CD14-positive monocyte (primary cell): ENCODE data around the gene MTARC1. TPM values are rescaled to one million over a fixed set of nuclear protein-coding genes. Genes with fewer than 3 reads are reported as not detected.

Experiments
- DNase-seq, 3 donors: peaks; one replicate each; pipeline ENCODE4 v3.0.0-alpha.2; 2011 to 2022
- H2AFZ ChIP-seq: 2 replicates; pipeline ENCODE4 v1.6.0; 2012; ENCODE audit warnings: mild to moderate bottlenecking, low read depth, low read length, inconsistent platforms; ENCODE audit not compliant: insufficient read depth, poor library complexity, severe bottlenecking
- H3K27ac ChIP-seq, 2 donors: 1 replicate in 1 of 2; 2 replicates in 1 of 2; pipeline ENCODE4 v1.5.1; 2012 to 2013; ENCODE audit warnings: low read length in 2 of 2, control low read depth in 1 of 2, inconsistent platforms in 1 of 2, low read depth in 1 of 2, mild to moderate bottlenecking in 1 of 2
- H3K27me3 ChIP-seq, 2 donors: one replicate each; pipeline versions ENCODE4 v1.6.0 to v1.6.1; 2011 to 2013; ENCODE audit warnings: low read length in 2 of 2; ENCODE audit not compliant: control insufficient read depth in 2 of 2, insufficient read depth in 2 of 2
- H3K36me3 ChIP-seq, 2 donors: replicated peaks in 1 of 2; 1 replicate in 1 of 2; 2 replicates in 1 of 2; pipeline versions ENCODE4 v1.5.1 to v1.6.1; 2012 to 2013; ENCODE audit warnings: low read length in 2 of 2, control low read depth in 1 of 2, inconsistent platforms in 1 of 2, mild to moderate bottlenecking in 1 of 2; ENCODE audit not compliant: insufficient read depth in 2 of 2, control insufficient read depth in 1 of 2
- H3K4me1 ChIP-seq, 2 donors: 1 replicate in 1 of 2; 2 replicates in 1 of 2; pipeline versions ENCODE4 v1.5.1 to v1.6.1; 2012 to 2013; ENCODE audit warnings: low read length in 2 of 2, control low read depth in 1 of 2, inconsistent platforms in 1 of 2, mild to moderate bottlenecking in 1 of 2, moderate library complexity in 1 of 2; ENCODE audit not compliant: insufficient read depth in 2 of 2, control insufficient read depth in 1 of 2
- H3K4me2 ChIP-seq: replicated peaks from 2 replicates; pipeline ENCODE3; 2012; ENCODE audit warnings: low read length, moderate library complexity, mild to moderate bottlenecking; ENCODE audit not compliant: poor library complexity, severe bottlenecking; ENCODE audit errors: extremely low read depth
- H3K4me3 ChIP-seq, 3 experiments: fragments of 200-600 bp in 1 of 3; sonication (generic) in 1 of 3; replicated peaks in 1 of 3; 1 replicate in 2 of 3; 2 replicates in 1 of 3; pipeline ENCODE4 v1.5.1; 2011 to 2013; ENCODE audit warnings: low read length in 3 of 3, mild to moderate bottlenecking in 3 of 3, control low read depth in 2 of 3, low read depth in 2 of 3, inconsistent platforms in 1 of 3, moderate library complexity in 1 of 3
- H3K79me2 ChIP-seq: 2 replicates; pipeline ENCODE4 v1.6.0; 2012; ENCODE audit warnings: mild to moderate bottlenecking, control low read depth, inconsistent platforms, low read length, moderate library complexity; ENCODE audit not compliant: insufficient read depth
- H3K9ac ChIP-seq: 2 replicates; pipeline ENCODE4 v1.6.0; 2017; ENCODE audit warnings: low read length, mild to moderate bottlenecking; ENCODE audit not compliant: insufficient read depth, poor library complexity, severe bottlenecking
- H3K9me3 ChIP-seq, 2 donors: replicated peaks in 1 of 2; 1 replicate in 1 of 2; 2 replicates in 1 of 2; pipeline versions ENCODE4 v1.5.1 to v1.6.1; 2012 to 2013; ENCODE audit warnings: low read length in 2 of 2, control low read depth in 1 of 2; ENCODE audit not compliant: control insufficient read depth in 1 of 2, insufficient read depth in 1 of 2
- H4K20me1 ChIP-seq: 2 replicates; pipeline ENCODE4 v1.6.0; 2012; ENCODE audit warnings: mild to moderate bottlenecking, low read length, control low read depth, moderate library complexity; ENCODE audit not compliant: insufficient read depth
- H3K27ac Mint-ChIP-seq, 7 donors: one replicate each; pipeline ENCODE4 v1.8.0; 2020; ENCODE audit warnings: mild to moderate bottlenecking in 7 of 7, mixed read lengths in 7 of 7, moderate library complexity in 6 of 7, inconsistent platforms in 2 of 7
- H3K27me3 Mint-ChIP-seq, 3 donors: one replicate each; pipeline ENCODE4 v1.8.0; 2021 to 2022; ENCODE audit warnings: low read depth in 3 of 3, mild to moderate bottlenecking in 3 of 3, mixed read lengths in 3 of 3, moderate library complexity in 3 of 3, inconsistent platforms in 1 of 3
- H3K36me3 Mint-ChIP-seq, 2 donors: one replicate each; pipeline ENCODE4 v1.8.0; 2020; ENCODE audit warnings: mixed read lengths in 2 of 2, inconsistent platforms in 1 of 2, mild to moderate bottlenecking in 1 of 2
- H3K4me1 Mint-ChIP-seq: one replicate; pipeline ENCODE4 v1.8.0; 2020; ENCODE audit warnings: mild to moderate bottlenecking, mixed read lengths
- H3K4me3 Mint-ChIP-seq, 2 donors: one replicate each; pipeline ENCODE4 v1.8.0; 2020; ENCODE audit warnings: mild to moderate bottlenecking in 2 of 2, mixed read lengths in 2 of 2, moderate library complexity in 1 of 2
- H3K9me3 Mint-ChIP-seq, 7 donors: one replicate each; pipeline ENCODE4 v1.8.0; 2020 to 2022; ENCODE audit warnings: mixed read lengths in 7 of 7, mild to moderate bottlenecking in 6 of 7, moderate library complexity in 6 of 7, inconsistent platforms in 2 of 7
- WGBS: methylation state at CpG from one replicate; pipeline ENCODE4 v1.1.5; 2013; ENCODE audit warnings: missing lambda C conversion rate; ENCODE audit not compliant: insufficient coverage; 5-methylcytosine and 5-hydroxymethylcytosine counted together
- intact Hi-C, 2 donors: fragments of 100-400 bp; cut with micrococcal nuclease; formaldehyde crosslinking; loops; one replicate each; pipeline versions ENCODE4 v1.15.0 to v1.15.1; 2023
- polyA minus RNA-seq: library from RNA; depleted of rRNA, polyadenylated mRNA; stranded (reverse); fragments of >200 nt; gene quantifications from 2 replicates; pipeline ENCODE4 v1.2.3, GENCODE V29; 2012
- polyA plus RNA-seq, 3 donors: library from polyadenylated mRNA; depleted of rRNA in 1 of 3; unstranded in 2 of 3; stranded (reverse) in 1 of 3; fragments of 300-500 nt in 2 of 3; fragments of >200 nt in 1 of 3; fragmentation: Illumina TruSeq in 2 of 3; gene quantifications; 1 replicate in 2 of 3; 2 replicates in 1 of 3; pipeline ENCODE4 v1.2.3, GENCODE V29; 2012 to 2021
- total RNA-seq, 12 experiments: library from RNA in 1 of 12; stranded (reverse) in 1 of 12; fragments of 120-200 nt in 1 of 12; gene quantifications; one replicate each; pipeline ENCODE4 v1.2.4 and lab custom pipeline; 2013 to 2026; ENCODE audit warnings: mixed read lengths in 6 of 12, inconsistent platforms in 1 of 12
- TF ChIP-seq, protein P1 (sequence below): fragments of 200-600 bp; IDR thresholded peaks from one replicate; pipeline ENCODE4 v1.8.0; 2022; ENCODE audit warnings: antibody characterized with exemption, mild to moderate bottlenecking

The MTARC1 gene
- total RNA-seq (2013): 45.5 TPM
- polyA plus RNA-seq (10 to 100 TPM; 25.2 to 80.6 (median 70.9) TPM), polyA minus RNA-seq (13.4 and 22.2 TPM in 2 replicates), total RNA-seq (lab: John Stamatoyannopoulos, UW) (1.4 to 32.6 (median 19.7) reads per million in 11 experiments)

DNA sequence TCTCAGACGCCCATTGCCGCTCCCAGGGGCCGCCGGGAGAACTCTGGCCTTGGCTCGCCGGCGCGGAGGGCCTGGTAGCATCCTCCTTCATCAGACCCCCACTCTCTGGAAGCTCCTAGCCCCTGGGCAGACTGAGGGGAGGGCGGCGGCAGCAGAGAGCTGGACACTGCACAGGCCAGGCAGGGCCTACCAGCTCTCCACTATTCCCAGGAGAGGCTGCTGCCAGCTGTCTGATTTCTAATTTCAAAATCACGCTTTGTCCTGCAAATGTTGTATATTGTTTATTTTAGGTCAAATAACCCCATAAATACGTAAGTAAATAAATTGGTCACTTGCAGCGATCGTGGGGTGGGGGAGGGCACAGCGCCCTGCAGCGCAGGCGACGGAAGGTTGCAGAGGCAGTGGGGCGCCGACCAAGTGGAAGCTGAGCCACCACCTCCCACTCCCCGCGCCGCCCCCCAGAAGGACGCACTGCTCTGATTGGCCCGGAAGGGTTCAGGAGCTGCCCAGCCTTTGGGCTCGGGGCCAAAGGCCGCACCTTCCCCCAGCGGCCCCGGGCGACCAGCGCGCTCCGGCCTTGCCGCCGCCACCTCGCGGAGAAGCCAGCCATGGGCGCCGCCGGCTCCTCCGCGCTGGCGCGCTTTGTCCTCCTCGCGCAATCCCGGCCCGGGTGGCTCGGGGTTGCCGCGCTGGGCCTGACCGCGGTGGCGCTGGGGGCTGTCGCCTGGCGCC is at the start of gene MTARC1:
Gene MTARC1 (plus strand): TSS at position 577 of the 732 bp plus-strand sequence. CDS start 32 bp downstream, at position 609.
- H3K4me3 ChIP-seq: peak within 1 kb of the TSS; percentile 50 to 88 (median 80)
- peak within 1 kb of the TSS; percentile 98 for H2AFZ ChIP-seq
- TF ChIP-seq, protein P1, sequence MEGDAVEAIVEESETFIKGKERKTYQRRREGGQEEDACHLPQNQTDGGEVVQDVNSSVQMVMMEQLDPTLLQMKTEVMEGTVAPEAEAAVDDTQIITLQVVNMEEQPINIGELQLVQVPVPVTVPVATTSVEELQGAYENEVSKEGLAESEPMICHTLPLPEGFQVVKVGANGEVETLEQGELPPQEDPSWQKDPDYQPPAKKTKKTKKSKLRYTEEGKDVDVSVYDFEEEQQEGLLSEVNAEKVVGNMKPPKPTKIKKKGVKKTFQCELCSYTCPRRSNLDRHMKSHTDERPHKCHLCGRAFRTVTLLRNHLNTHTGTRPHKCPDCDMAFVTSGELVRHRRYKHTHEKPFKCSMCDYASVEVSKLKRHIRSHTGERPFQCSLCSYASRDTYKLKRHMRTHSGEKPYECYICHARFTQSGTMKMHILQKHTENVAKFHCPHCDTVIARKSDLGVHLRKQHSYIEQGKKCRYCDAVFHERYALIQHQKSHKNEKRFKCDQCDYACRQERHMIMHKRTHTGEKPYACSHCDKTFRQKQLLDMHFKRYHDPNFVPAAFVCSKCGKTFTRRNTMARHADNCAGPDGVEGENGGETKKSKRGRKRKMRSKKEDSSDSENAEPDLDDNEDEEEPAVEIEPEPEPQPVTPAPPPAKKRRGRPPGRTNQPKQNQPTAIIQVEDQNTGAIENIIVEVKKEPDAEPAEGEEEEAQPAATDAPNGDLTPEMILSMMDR: peak; percentile 27

DNA sequence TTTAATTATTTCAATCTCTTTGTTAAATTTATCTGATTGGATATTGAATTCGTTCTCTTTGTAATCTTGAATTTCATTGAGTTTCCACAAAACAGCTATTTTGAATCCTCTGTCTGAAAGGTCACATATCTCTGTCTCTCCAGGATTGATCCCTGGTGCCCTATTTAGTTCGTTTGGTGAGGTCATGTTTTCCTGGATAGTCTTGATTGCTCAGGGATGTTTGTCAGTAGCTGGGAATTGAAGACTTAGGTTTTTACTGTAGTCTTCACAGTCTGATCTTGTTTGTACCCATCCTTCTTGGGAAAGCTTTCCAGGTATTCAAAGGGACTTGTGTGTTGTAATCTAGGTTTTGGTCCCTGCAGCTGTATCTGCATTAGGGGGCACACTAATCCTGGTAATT is 45.4 kb upstream of the MTARC1 start:
- no peak overlapping the region for H3K27ac ChIP-seq
- no peaks in the 10 kb centered on the region for H3K9me3 Mint-ChIP-seq
- no peak overlapping the region for H3K4me2 ChIP-seq
- H4K20me1 ChIP-seq: no peaks in the 10 kb centered on the region
- no CpG with 5 or more reads among the region's 2 CpGs for WGBS
- H3K4me3 ChIP-seq: no peak overlapping the region
- H3K9me3 ChIP-seq: no peaks in the 10 kb centered on the region
- no peaks in the 10 kb centered on the region for H3K4me1 ChIP-seq
- intact Hi-C loops: no loop called here
- no peak overlapping the region for H3K27ac Mint-ChIP-seq
- peaks cover 12 to 27% (median 17%) of the 10 kb centered on the region in 3 donors for H3K27me3 Mint-ChIP-seq
- no peaks in the 10 kb centered on the region for H3K79me2 ChIP-seq
- no peak overlapping the region for H3K4me3 Mint-ChIP-seq
- no peak overlapping the region for H3K9ac ChIP-seq
- H3K36me3 ChIP-seq: no peaks in the 10 kb centered on the region
- H3K27me3 ChIP-seq: peaks cover 0 to 4% of the 10 kb centered on the region in 2 donors
- H2AFZ ChIP-seq: no peak overlapping the region
- H3K36me3 Mint-ChIP-seq: no peaks in the 10 kb centered on the region
- no peak for DNase-seq
- TF ChIP-seq, protein P1: no peak
- H3K4me1 Mint-ChIP-seq: no peaks in the 10 kb centered on the region

More for the DNA sequence above, at the start of gene MTARC1:
- no peaks in the 10 kb centered on the region for H3K9me3 ChIP-seq
- peaks cover 60 to 65% of the 10 kb centered on the region in 2 donors for H3K4me1 ChIP-seq
- peak within 1 kb of the TSS; percentile 61 to 79 for H3K27ac ChIP-seq
- H3K4me3 Mint-ChIP-seq: peak within 1 kb of the TSS; percentile 89 to 95
- H3K27me3 ChIP-seq: no peaks in the 10 kb centered on the region
- peaks cover 61% of the 10 kb centered on the region for H3K4me1 Mint-ChIP-seq
- H3K9ac ChIP-seq: peak within 1 kb of the TSS; percentile 83
- peak within 1 kb of the TSS; percentile 72 to 89 (median 82) for H3K27ac Mint-ChIP-seq
- DNase-seq: peak; percentile 28 to 36 (median 34)
- H3K79me2 ChIP-seq: peaks cover 52% of the 10 kb centered on the region
- no peaks in the 10 kb centered on the region for H4K20me1 ChIP-seq
- intact Hi-C loops: no loop called here
- WGBS: under 1% methylated on average over 50 of the region's 56 CpGs
- no peaks in the 10 kb centered on the region for H3K36me3 ChIP-seq
- peaks cover under 1 to 1% of the 10 kb centered on the region in 2 donors for H3K36me3 Mint-ChIP-seq
- no peaks in the 10 kb centered on the region for H3K27me3 Mint-ChIP-seq
- H3K4me2 ChIP-seq: peak within 1 kb of the TSS; percentile 93
- peaks cover 0 to 3% (median 0%) of the 10 kb centered on the region in 7 donors for H3K9me3 Mint-ChIP-seq
